DMS 273 (cell line): ENCODE data around the gene PRDM2.
A peak's percentile ranks its signal among the peaks of the same experiment; 100 is the strongest.
"Not testable (repeated sequence)": the region's sequence is repeated elsewhere in the genome, so short reads cannot be mapped to it uniquely, and the experiment has no call there.

ENCODE experiments used
- DNase-seq: peaks from one replicate; lab custom pipeline; 2025; ENCODE audit not compliant: unreplicated experiment; lab: John Stamatoyannopoulos, UW

The PRDM2 gene

GRCh38 chr1:13700521-13701270 is 708 bp downstream of the PRDM2 start:
- DNase-seq, result peak; percentile 69

GRCh38 chr1:13701271-13701640 is 1.3 kb downstream of the PRDM2 start:
- no peak for DNase-seq

- no peak for DNase-seq
Observed at GRCh38 chr1:13702425-13703127, 2.6 kb downstream of the PRDM2 start.

- DNase-seq, result no peak
Observed at GRCh38 chr1:13703128-13703513, 3.1 kb downstream of the PRDM2 start.

GRCh38 chr1:13703558-13704490 is 3.8 kb downstream of the PRDM2 start:
- DNase-seq, result no peak

- DNase-seq, result no peak
Observed at GRCh38 chr1:13706046-13706445, 6.1 kb downstream of the PRDM2 start.

- DNase-seq, result peak; percentile 25
Observed at GRCh38 chr1:13707164-13707563, 7.2 kb downstream of the PRDM2 start.

- DNase-seq, result no peak
Observed at GRCh38 chr1:13708380-13708982, 8.5 kb downstream of the PRDM2 start.

GRCh38 chr1:13710086-13710485 is 10.1 kb downstream of the PRDM2 start:
- no peak for DNase-seq

- no peak for DNase-seq
Observed at GRCh38 chr1:13714851-13715250, 14.9 kb downstream of the PRDM2 start.

GRCh38 chr1:13715616-13716287 is 15.8 kb downstream of the PRDM2 start:
- DNase-seq, result not testable (repeated sequence)

- DNase-seq, result no peak
Observed at GRCh38 chr1:13722808-13723360, 22.9 kb downstream of the PRDM2 start.

- DNase-seq, result no peak
Observed at GRCh38 chr1:13723810-13724209, 23.8 kb downstream of the PRDM2 start.

GRCh38 chr1:13725714-13726175 is 25.8 kb downstream of the PRDM2 start:
- DNase-seq, result peak; percentile 34

GRCh38 chr1:13728091-13728715 is 28.2 kb downstream of the PRDM2 start:
- DNase-seq, result no peak

- no peak for DNase-seq
Observed at GRCh38 chr1:13730291-13730690, 30.3 kb downstream of the PRDM2 start.

GRCh38 chr1:13730751-13731482 is 30.9 kb downstream of the PRDM2 start:
- DNase-seq, result peak; percentile 4

GRCh38 chr1:13731897-13732296 is 31.9 kb downstream of the PRDM2 start:
- DNase-seq, result no peak
